Sigmoid colon (tissue), 7 donors: ENCODE measurements around the gene RAF1. TPM values are rescaled to one million over a fixed set of nuclear protein-coding genes. Genes with fewer than 3 reads are reported as not detected.
A peak's percentile ranks its signal among the peaks of the same experiment; 100 is the strongest.
"Not testable (repeated sequence)": the region's sequence is repeated elsewhere in the genome, so short reads cannot be mapped to it uniquely, and the experiment has no call there.

Experiments used
- DNase-seq: peaks from one replicate; pipeline ENCODE4 v3.0.0-alpha.2; 2019
- H3K27ac ChIP-seq, 4 donors: fragments of 200-600 bp; sonication (generic); one replicate each; pipeline ENCODE4 v1.5.1; 2016 to 2019; ENCODE audit warnings: mild to moderate bottlenecking in 1 of 4
- H3K27me3 ChIP-seq, 3 donors: fragments of 200-600 bp; sonication (generic); one replicate each; pipeline ENCODE4 v1.5.1; 2019; ENCODE audit warnings: mild to moderate bottlenecking in 1 of 3
- H3K36me3 ChIP-seq, 4 donors: fragments of 200-600 bp; sonication (generic); one replicate each; pipeline ENCODE4 v1.5.1; 2016 to 2019
- H3K4me1 ChIP-seq, 4 donors: fragments of 200-600 bp; sonication (generic); one replicate each; pipeline ENCODE4 v1.5.1; 2017 to 2019
- H3K4me3 ChIP-seq, 4 donors: fragments of 200-600 bp; sonication (generic); one replicate each; pipeline ENCODE4 v1.5.1; 2017 to 2019; ENCODE audit warnings: mild to moderate bottlenecking in 2 of 4, moderate library complexity in 1 of 4
- H3K9me3 ChIP-seq, 4 donors: fragments of 200-600 bp in 3 of 4; sonication (generic) in 3 of 4; one replicate each; pipeline versions ENCODE4 v1.5.1 to v1.6.1; 2013 to 2019
- CTCF ChIP-seq, 4 experiments: fragments of 450-650 bp in 3 of 4; fragments of 200-600 bp in 1 of 4; IDR thresholded peaks; one replicate each; pipeline ENCODE4 v1.5.1; 2016 to 2019; ENCODE audit warnings: antibody characterized with exemption in 4 of 4, mild to moderate bottlenecking in 3 of 4, moderate library complexity in 2 of 4
- EP300 ChIP-seq, 4 donors: sonication (generic); formaldehyde crosslinking; IDR thresholded peaks; one replicate each; pipeline ENCODE4 v1.6.1; 2017; ENCODE audit warnings: antibody characterized with exemption in 4 of 4
- POLR2A ChIP-seq, 2 donors: fragments of 450-650 bp; IDR thresholded peaks; one replicate each; pipeline ENCODE4 v1.6.1; 2016; ENCODE audit warnings: antibody characterized with exemption in 2 of 2, mild to moderate bottlenecking in 2 of 2, moderate library complexity in 2 of 2
- POLR2AphosphoS5 ChIP-seq, 4 donors: sonication (generic); formaldehyde crosslinking; IDR thresholded peaks; one replicate each; pipeline ENCODE4 v1.6.1; 2017; ENCODE audit warnings: antibody characterized with exemption in 4 of 4
- WGBS, 2 donors: extraction: QIAGEN DNeasy Blood & Tissue Kit; methylation state at CpG; one replicate each; pipeline ENCODE4 v1.1.7; 2013; 5-methylcytosine and 5-hydroxymethylcytosine counted together
- intact Hi-C: fragments of 100-400 bp; cut with DNase I; formaldehyde crosslinking; loops from one replicate; pipeline ENCODE4 v1.15.1; 2023
- polyA plus RNA-seq, 3 donors: library from polyadenylated mRNA; stranded (reverse); fragments of 200-250 nt; gene quantifications; one replicate each; pipeline ENCODE4 v1.2.3, GENCODE V29; 2013
- total RNA-seq, 4 donors: library from RNA; depleted of rRNA; stranded (reverse); fragments of >200 nt; gene quantifications; one replicate each; pipeline ENCODE4 v1.1.0, GENCODE V29; 2016
- donor health status: healthy with polysubstance abuse.
- donor health status: Bipolar disorder and iron deficiency.
- donor health status: healthy.

The RAF1 gene
- total and polyA plus RNA-seq, 7 donors: 45.0 to 101 (median 83.8) TPM

- intact Hi-C loops: loop anchor here (2.0 to 10.0 kb wide), 4 partner anchors 107 to 1481 kb away; partner anchors contain the start of genes MKRN2 and TSEN2
- WGBS, 2 donors: 0 to 1% methylated on average over 45 of the region's 45 CpGs
- H3K36me3 ChIP-seq: no peaks in the 10 kb centered on the region
- peak; percentile 76 for DNase-seq
- H3K4me3 ChIP-seq: peak overlapping the region; percentile 72 to 100 (median 91)
- H3K27me3 ChIP-seq: no peaks in the 10 kb centered on the region
- TF ChIP-seq POLR2AphosphoS5 (IDR thresholded peaks at IDR 0.05): no peak
- TF ChIP-seq POLR2A (IDR thresholded peaks at IDR 0.05): no peak
- no peak for TF ChIP-seq CTCF (IDR thresholded peaks at IDR 0.05)
- no peak for TF ChIP-seq EP300 (IDR thresholded peaks at IDR 0.05)
- peak overlapping the region; percentile 94 to 100 (median 99) for H3K27ac ChIP-seq
- peaks cover 0 to 48% (median 41%) of the 10 kb centered on the region in 4 donors for H3K4me1 ChIP-seq
- no peaks in the 10 kb centered on the region for H3K9me3 ChIP-seq
These were observed 449 bp downstream of the RAF1 start for GRCh38 chr3:12663401-12663935.

- Histone ChIP-seq H3K27me3 (no peaks in the 10 kb centered on the region), H3K9me3 (no peaks in the 10 kb centered on the region), H3K4me3 (peak overlapping the region; percentile 72 to 100 (median 91)), H3K27ac (peak overlapping the region; percentile 94 to 100 (median 99)), H3K4me1 (peaks cover 0 to 55% (median 48%) of the 10 kb centered on the region in 4 donors), H3K36me3 (no peaks in the 10 kb centered on the region)
- 0 to 1% methylated on average over 26 of the region's 26 CpGs for WGBS, 2 donors
- intact Hi-C loops: loop anchor here (2.0 to 10.0 kb wide), 4 partner anchors 106 to 1482 kb away; partner anchors contain the start of genes MKRN2 and TSEN2
- TF ChIP-seq POLR2A (IDR thresholded peaks at IDR 0.05) (no peak), POLR2AphosphoS5 (IDR thresholded peaks at IDR 0.05) (peak in 2 of 4 donors; percentile 47 to 52), CTCF (IDR thresholded peaks at IDR 0.05) (no peak)
- DNase-seq: no peak
These were observed 1.1 kb downstream of the RAF1 start for GRCh38 chr3:12662593-12663400.

GRCh38 chr3:12661926-12662592 is 1.9 kb downstream of the RAF1 start:
- H3K4me1 ChIP-seq: peaks cover 0 to 62% (median 53%) of the 10 kb centered on the region in 4 donors
- TF ChIP-seq POLR2A (IDR thresholded peaks at IDR 0.05) (no peak), POLR2AphosphoS5 (IDR thresholded peaks at IDR 0.05) (no peak), CTCF (IDR thresholded peaks at IDR 0.05) (no peak), EP300 (IDR thresholded peaks at IDR 0.05) (no peak)
- H3K9me3 ChIP-seq: no peaks in the 10 kb centered on the region
- H3K36me3 ChIP-seq: no peaks in the 10 kb centered on the region
- peak overlapping the region; percentile 72 to 100 (median 91) for H3K4me3 ChIP-seq
- no peak for DNase-seq
- H3K27me3 ChIP-seq: no peaks in the 10 kb centered on the region
- intact Hi-C loops: loop anchor here (2.0 to 10.0 kb wide), 4 partner anchors 105 to 1483 kb away; partner anchors contain the start of genes MKRN2 and TSEN2
- 31 to 33% methylated on average over 5 of the region's 5 CpGs for WGBS, 2 donors
- peak overlapping the region; percentile 94 to 100 (median 99) for H3K27ac ChIP-seq

- H3K4me3 ChIP-seq, H3K27me3 ChIP-seq, H3K36me3 ChIP-seq, H3K9me3 ChIP-seq, DNase-seq: not testable (repeated sequence)
- Histone ChIP-seq H3K27ac (peak overlapping the region in 3 of 4 donors; percentile 94 to 100 (median 100)), H3K4me1 (peaks cover 0 to 69% (median 60%) of the 10 kb centered on the region in 4 donors)
- intact Hi-C loops: loop anchor here (5.0 to 10.0 kb wide), 3 partner anchors 179 to 1483 kb away; partner anchors contain the start of gene TSEN2
- 84 to 86% methylated on average over 13 of the region's 13 CpGs for WGBS, 2 donors
These were observed 2.5 kb downstream of the RAF1 start for GRCh38 chr3:12661375-12661774.
